SK-N-SH treated with all-trans-retinoic acid at 6 μM for 48 hours (cell line): Measurements from ENCODE around the gene WDFY2.

Experiments
- ATAC-seq: fragments of 200-7000 bp; cut with Tn5 transposase; 3 replicates; pipeline ENCODE4 v1.9.1; 2020; ENCODE audit warnings: mild to moderate bottlenecking, moderate library complexity
- ARNTL ChIP-seq: fragments of 450-650 bp; formaldehyde crosslinking; IDR thresholded peaks from 2 replicates; pipeline ENCODE4 v1.5.0; 2020; ENCODE audit warnings: low read depth, mild to moderate bottlenecking, moderate library complexity, borderline replicate concordance
- BACH2 ChIP-seq: fragments of 250-450 bp; sonication (Bioruptor Pico); IDR thresholded peaks from 2 replicates; pipeline ENCODE4 v1.9.0; 2021; ENCODE audit warnings: mild to moderate bottlenecking, borderline replicate concordance
- CREB5 ChIP-seq: fragments of 250-450 bp; sonication (Bioruptor Pico); IDR thresholded peaks from 2 replicates; pipeline ENCODE4 v1.5.1; 2020; ENCODE audit warnings: low read depth, mild to moderate bottlenecking, moderate library complexity
- CSDC2 ChIP-seq: fragments of 250-450 bp; sonication (Bioruptor Pico); IDR thresholded peaks from 2 replicates; pipeline ENCODE4 v1.5.0; 2020; ENCODE audit warnings: mild to moderate bottlenecking, moderate library complexity
- CSRNP3 ChIP-seq: fragments of 250-450 bp; sonication (Bioruptor Pico); IDR thresholded peaks from 2 replicates; pipeline ENCODE4 v1.5.1; 2021; ENCODE audit warnings: mild to moderate bottlenecking, moderate library complexity
- ESRRG ChIP-seq: fragments of 250-450 bp; sonication (Bioruptor Pico); IDR thresholded peaks from 2 replicates; pipeline ENCODE4 v1.6.1; 2021; ENCODE audit warnings: mild to moderate bottlenecking
- GLIS3 ChIP-seq: fragments of 250-450 bp; sonication (Bioruptor Pico); IDR thresholded peaks from 2 replicates; pipeline ENCODE4 v1.5.0; 2020; ENCODE audit warnings: mild to moderate bottlenecking, moderate library complexity
- ISL1 ChIP-seq: fragments of 250-450 bp; sonication (Bioruptor Pico); IDR thresholded peaks from 2 replicates; pipeline ENCODE4 v2.1.2; 2022; ENCODE audit warnings: mild to moderate bottlenecking, moderate library complexity
- OSR1 ChIP-seq: fragments of 250-450 bp; sonication (Bioruptor Pico); IDR thresholded peaks from 2 replicates; pipeline ENCODE4 v1.8.0; 2022; ENCODE audit warnings: moderate library complexity, mild to moderate bottlenecking, inconsistent platforms
- PATZ1 ChIP-seq: fragments of 250-450 bp; sonication (Bioruptor Pico); IDR thresholded peaks from 2 replicates; pipeline ENCODE4 v1.8.0; 2020; ENCODE audit warnings: mild to moderate bottlenecking, moderate library complexity, borderline replicate concordance
- POU6F1 ChIP-seq: fragments of 250-450 bp; sonication (Bioruptor Pico); IDR thresholded peaks from 2 replicates; pipeline ENCODE4 v1.8.0; 2021; ENCODE audit warnings: low read depth, mild to moderate bottlenecking, moderate library complexity, borderline replicate concordance
- PPARA ChIP-seq: fragments of 250-450 bp; sonication (Bioruptor Pico); IDR thresholded peaks from 2 replicates; pipeline ENCODE4 v1.5.0; 2020; ENCODE audit warnings: mild to moderate bottlenecking, borderline replicate concordance
- RARB ChIP-seq: fragments of 250-450 bp; sonication (Bioruptor Pico); IDR thresholded peaks from 2 replicates; pipeline ENCODE4 v1.8.0; 2021; ENCODE audit warnings: mild to moderate bottlenecking, moderate library complexity
- SNAI2 ChIP-seq: fragments of 250-450 bp; sonication (Bioruptor Pico); IDR thresholded peaks from 2 replicates; pipeline ENCODE4 v1.5.0; 2020; ENCODE audit warnings: mild to moderate bottlenecking, moderate library complexity
- TCF4 ChIP-seq: fragments of 250-450 bp; sonication (Bioruptor Pico); IDR thresholded peaks from 2 replicates; pipeline ENCODE4 v1.8.0; 2021; ENCODE audit warnings: mild to moderate bottlenecking, moderate library complexity, borderline replicate concordance
- TOX ChIP-seq: fragments of 250-450 bp; sonication (Bioruptor Pico); IDR thresholded peaks from 2 replicates; pipeline ENCODE4 v1.8.0; 2021; ENCODE audit warnings: mild to moderate bottlenecking, moderate library complexity, borderline replicate concordance
- ZC3H10 ChIP-seq: fragments of 250-450 bp; sonication (Bioruptor Pico); IDR thresholded peaks from 2 replicates; pipeline ENCODE4 v1.5.1; 2021; ENCODE audit warnings: mild to moderate bottlenecking, moderate library complexity
- ZFP3 ChIP-seq: fragments of 250-450 bp; sonication (Bioruptor Pico); IDR thresholded peaks from 2 replicates; pipeline ENCODE4 v1.5.0; 2020; ENCODE audit warnings: mild to moderate bottlenecking, moderate library complexity
- ZFP30 ChIP-seq: fragments of 450-650 bp; formaldehyde crosslinking; IDR thresholded peaks from 2 replicates; pipeline ENCODE4 v1.5.0; 2022; ENCODE audit warnings: mild to moderate bottlenecking, moderate library complexity
- ZNF565 ChIP-seq: fragments of 450-650 bp; formaldehyde crosslinking; conservative IDR thresholded peaks from 2 replicates; pipeline ENCODE4 v1.5.0; 2020; ENCODE audit warnings: low read depth, mild to moderate bottlenecking, moderate library complexity
- ZNF70 ChIP-seq: fragments of 450-650 bp; formaldehyde crosslinking; IDR thresholded peaks from 2 replicates; pipeline ENCODE4 v1.5.0; 2020; ENCODE audit warnings: mild to moderate bottlenecking, moderate library complexity
- ZNF8 ChIP-seq: fragments of 450-650 bp; formaldehyde crosslinking; IDR thresholded peaks from 2 replicates; pipeline ENCODE4 v1.5.0; 2020; ENCODE audit warnings: mild to moderate bottlenecking, moderate library complexity

The WDFY2 gene

GRCh38 chr13:51747438-51748434 is 163.5 kb downstream of the WDFY2 start:
- TF ChIP-seq ARNTL (no peak), PATZ1 (no peak), ZNF565 (no peak), CSDC2 (no peak), CSRNP3 (CRISPR knock-in tag) (no peak), OSR1 (no peak), ZC3H10 (CRISPR knock-in tag) (no peak), PPARA (CRISPR knock-in tag) (no peak), ZFP30 (CRISPR knock-in tag) (no peak), TOX (no peak), POU6F1 (CRISPR knock-in tag) (no peak), SNAI2 (CRISPR knock-in tag) (no peak), CREB5 (no peak), ZFP3 (CRISPR knock-in tag) (no peak), ZNF70 (no peak), TCF4 (CRISPR knock-in tag) (no peak), RARB (CRISPR knock-in tag) (no peak), ISL1 (CRISPR knock-in tag) (no peak)
- no peak for ATAC-seq

GRCh38 chr13:51756651-51757050 is 172.4 kb downstream of the WDFY2 start:
- ATAC-seq = no peak

More at GRCh38 chr13:51756651-51757050, 172.4 kb downstream of the WDFY2 start:
- no peak for TF ChIP-seq TOX
- no peak for TF ChIP-seq ZFP30 (CRISPR knock-in tag)
- TF ChIP-seq OSR1 = no peak
- TF ChIP-seq ISL1 (CRISPR knock-in tag) = no peak
- no peak for TF ChIP-seq POU6F1 (CRISPR knock-in tag)
- TF ChIP-seq ZFP3 (CRISPR knock-in tag) = no peak
- TF ChIP-seq TCF4 (CRISPR knock-in tag) = no peak
- TF ChIP-seq ARNTL = no peak
- no peak for TF ChIP-seq SNAI2 (CRISPR knock-in tag)
- TF ChIP-seq ESRRG (CRISPR knock-in tag) = no peak
- TF ChIP-seq BACH2 (CRISPR knock-in tag) = no peak
- no peak for TF ChIP-seq CSRNP3 (CRISPR knock-in tag)
- no peak for TF ChIP-seq PATZ1
- TF ChIP-seq ZNF8 (CRISPR knock-in tag) = no peak
- TF ChIP-seq PPARA (CRISPR knock-in tag) = no peak
- TF ChIP-seq GLIS3 (CRISPR knock-in tag) = no peak
- no peak for TF ChIP-seq CREB5
- no peak for TF ChIP-seq ZNF70
- no peak for TF ChIP-seq RARB (CRISPR knock-in tag)
- TF ChIP-seq ZC3H10 (CRISPR knock-in tag) = no peak
